ENCODE data around the gene CDK6.

The CDK6 gene

GRCh38 chr7:92634924-92635519 lies 201.4 kb downstream of the CDK6 start:
- DNase-seq (ENCODE audit: low read depth): peak; percentile 76
- no peak for TF ChIP-seq CTCF (IDR thresholded peaks at IDR 0.05; ENCODE audit: low read length, missing control alignments)
- no peak overlapping the region for H3K4me3 ChIP-seq (replicated peaks; ENCODE audit: low read depth, low read length)

- TF ChIP-seq CTCF (IDR thresholded peaks at IDR 0.05; ENCODE audit: low read length, missing control alignments): no peak
- no peak overlapping the region for H3K4me3 ChIP-seq (replicated peaks; ENCODE audit: low read depth, low read length)
- no peak for DNase-seq (ENCODE audit: low read depth)
Observed at GRCh38 chr7:92634205-92634604, 202.2 kb downstream of the CDK6 start.

GRCh38 chr7:92633211-92633906 lies 203.0 kb downstream of the CDK6 start:
- H3K4me3 ChIP-seq (replicated peaks; ENCODE audit: low read depth, low read length): peak overlapping the region; percentile 41
- no peak for TF ChIP-seq CTCF (IDR thresholded peaks at IDR 0.05; ENCODE audit: low read length, missing control alignments)
- DNase-seq (ENCODE audit: low read depth): peak; percentile 94

- no peak overlapping the region for H3K4me3 ChIP-seq (replicated peaks; ENCODE audit: low read depth, low read length)
Observed at GRCh38 chr7:92632791-92633190, 203.6 kb downstream of the CDK6 start.

GRCh38 chr7:92631850-92632487 lies 204.4 kb downstream of the CDK6 start:
- no peak for TF ChIP-seq CTCF (IDR thresholded peaks at IDR 0.05; ENCODE audit: low read length, missing control alignments)
- no peak overlapping the region for H3K4me3 ChIP-seq (replicated peaks; ENCODE audit: low read depth, low read length)
- DNase-seq (ENCODE audit: low read depth): no peak

More at GRCh38 chr7:92632791-92633190, 203.6 kb downstream of the CDK6 start:
- DNase-seq (ENCODE audit: low read depth): no peak
- TF ChIP-seq CTCF (IDR thresholded peaks at IDR 0.05; ENCODE audit: low read length, missing control alignments): no peak

GRCh38 chr7:92631067-92631849 lies 205.1 kb downstream of the CDK6 start:
- DNase-seq (ENCODE audit: low read depth): no peak
- no peak for TF ChIP-seq CTCF (IDR thresholded peaks at IDR 0.05; ENCODE audit: low read length, missing control alignments)
- H3K4me3 ChIP-seq (replicated peaks; ENCODE audit: low read depth, low read length): no peak overlapping the region

All from fibroblast of pulmonary artery (primary cell).